IMR-90 (cell line): ENCODE data around the gene IL2RG. TPM values are rescaled to one million over a fixed set of nuclear protein-coding genes. Genes with fewer than 3 reads are reported as not detected.

Source experiments
- ATAC-seq: fragments of 200-7000 bp; cut with Tn5 transposase; 2 replicates; pipeline ENCODE4 v1.9.1; 2020; ENCODE audit warnings: low read depth, mild to moderate bottlenecking, moderate library complexity
- BruUV-seq: library from RNA; stranded (reverse); fragments of 400-500 nt; replicated peaks from 2 replicates; lab custom pipeline; 2021; lab: Mats Ljungman, UMichigan
- CTCF ChIA-PET: fragments of 300-600 bp; formaldehyde crosslinking; extraction: SDS; loops from one replicate; lab custom pipeline; 2021; ENCODE audit warnings: antibody characterized with exemption; lab: Yijun Ruan, JAX
- POLR2A ChIA-PET: fragments of 300-600 bp; sonication (Branson Sonifier 250); formaldehyde crosslinking; loops from one replicate; lab custom pipeline; 2022; ENCODE audit warnings: antibody characterized with exemption; ENCODE audit not compliant: unreplicated experiment; lab: Charles Lee
- DNase-seq: peaks from one replicate; pipeline ENCODE4 v3.0.0; 2013
- H2AFZ ChIP-seq: replicated peaks from 2 replicates; pipeline ENCODE3; 2013; ENCODE audit warnings: low read length, mild to moderate bottlenecking; ENCODE audit not compliant: poor library complexity
- H2AK5ac ChIP-seq: 2 replicates; pipeline ENCODE4 v1.6.1; 2013; ENCODE audit warnings: low read depth, low read length, inconsistent platforms
- H2AK9ac ChIP-seq: replicated peaks from 2 replicates; pipeline ENCODE3; 2013; ENCODE audit warnings: mild to moderate bottlenecking, low read depth, low read length, moderate library complexity; ENCODE audit not compliant: poor library complexity
- H2BK120ac ChIP-seq: 2 replicates; pipeline ENCODE4 v1.6.1; 2013; ENCODE audit warnings: low read depth, low read length, inconsistent platforms
- H2BK15ac ChIP-seq: 3 replicates; pipeline ENCODE4 v1.6.1; 2013; ENCODE audit warnings: low read depth, low read length, inconsistent platforms
- H2BK20ac ChIP-seq: 2 replicates; pipeline ENCODE4 v1.6.1; 2013; ENCODE audit warnings: low read depth, mild to moderate bottlenecking, inconsistent platforms, low read length, moderate library complexity
- H2BK5ac ChIP-seq: 2 replicates; pipeline ENCODE4 v1.6.1; 2013; ENCODE audit warnings: mild to moderate bottlenecking, low read depth, low read length, inconsistent platforms; ENCODE audit not compliant: poor library complexity, severe bottlenecking
- H3K14ac ChIP-seq: replicated peaks from 2 replicates; pipeline ENCODE4 v1.6.1; 2013; ENCODE audit warnings: low read depth, low read length, inconsistent platforms
- H3K18ac ChIP-seq: 2 replicates; pipeline ENCODE4 v1.6.1; 2013; ENCODE audit warnings: low read depth, low read length, control low read depth
- H3K23ac ChIP-seq: 2 replicates; pipeline ENCODE4 v1.6.1; 2013; ENCODE audit warnings: low read depth, low read length, inconsistent platforms
- H3K27ac ChIP-seq: 2 replicates; pipeline ENCODE4 v1.5.1; 2013; ENCODE audit warnings: mild to moderate bottlenecking, control low read depth, low read length; ENCODE audit not compliant: insufficient read depth
- H3K27me3 ChIP-seq: 2 replicates; pipeline ENCODE4 v1.6.1; 2013; ENCODE audit warnings: low read length; ENCODE audit not compliant: control insufficient read depth, insufficient read depth
- H3K36me3 ChIP-seq: 2 replicates; pipeline ENCODE4 v1.6.1; 2013; ENCODE audit warnings: low read length, mixed read lengths; ENCODE audit not compliant: control insufficient read depth, insufficient read depth
- H3K4ac ChIP-seq: 2 replicates; pipeline ENCODE4 v1.6.1; 2013; ENCODE audit warnings: low read depth, low read length, inconsistent platforms
- H3K4me1 ChIP-seq: 2 replicates; pipeline ENCODE4 v1.6.1; 2013; ENCODE audit warnings: low read length, mixed read lengths; ENCODE audit not compliant: control insufficient read depth, insufficient read depth
- H3K4me2 ChIP-seq: 2 replicates; pipeline ENCODE4 v1.6.1; 2013; ENCODE audit warnings: low read depth, mild to moderate bottlenecking, control low read depth, low read length, moderate library complexity
- H3K4me3 ChIP-seq: 2 replicates; pipeline ENCODE4 v1.5.1; 2013; ENCODE audit warnings: low read depth, mild to moderate bottlenecking, control low read depth, low read length, moderate library complexity; ENCODE audit not compliant: insufficient read depth
- H3K56ac ChIP-seq: 2 replicates; pipeline ENCODE4 v1.6.1; 2013; ENCODE audit warnings: low read length, inconsistent platforms; ENCODE audit not compliant: insufficient read depth; ENCODE audit errors: extremely low read depth
- H3K79me1 ChIP-seq, 2 experiments: 2 replicates each; pipeline ENCODE4 v1.6.1; 2013; ENCODE audit warnings: low read length in 2 of 2, inconsistent platforms in 1 of 2, low read depth in 1 of 2
- H3K9ac ChIP-seq: 2 replicates; pipeline ENCODE4 v1.6.1; 2013; ENCODE audit warnings: low read depth, low read length, control low read depth
- H3K9me1 ChIP-seq: 2 replicates; pipeline ENCODE4 v1.6.1; 2013; ENCODE audit warnings: low read length, inconsistent platforms; ENCODE audit not compliant: insufficient read depth
- H3K9me3 ChIP-seq: 2 replicates; pipeline ENCODE4 v1.6.1; 2013; ENCODE audit warnings: low read length; ENCODE audit not compliant: control insufficient read depth, insufficient read depth
- H4K20me1 ChIP-seq: 2 replicates; pipeline ENCODE4 v1.6.1; 2013; ENCODE audit warnings: low read length, inconsistent platforms; ENCODE audit not compliant: insufficient read depth
- H4K5ac ChIP-seq: 2 replicates; pipeline ENCODE4 v1.6.1; 2013; ENCODE audit warnings: mild to moderate bottlenecking, low read depth, low read length, control low read depth
- H4K8ac ChIP-seq, 2 experiments: 2 replicates each; pipeline ENCODE4 v1.6.1; 2013; ENCODE audit warnings: low read depth in 2 of 2, low read length in 2 of 2, control low read depth in 1 of 2, inconsistent platforms in 1 of 2
- H4K91ac ChIP-seq: 2 replicates; pipeline ENCODE4 v1.6.1; 2013; ENCODE audit warnings: low read depth, low read length, inconsistent platforms; ENCODE audit not compliant: insufficient read depth
- BHLHE40 ChIP-seq: fragments of 150-350 bp; IDR thresholded peaks from 2 replicates; pipeline ENCODE4 v1.6.1; 2016; ENCODE audit warnings: mild to moderate bottlenecking, low read depth, low read length
- CHD1 ChIP-seq: IDR thresholded peaks from 2 replicates; pipeline ENCODE4 v1.6.1; 2012; ENCODE audit warnings: low read depth, low read length, improper control_type of control experiment
- FOS ChIP-seq: fragments of 150-350 bp; IDR thresholded peaks from 2 replicates; pipeline ENCODE4 v1.6.1; 2016; ENCODE audit warnings: low read depth, low read length
- MAZ ChIP-seq: IDR thresholded peaks from 2 replicates; pipeline ENCODE4 v1.6.1; 2012; ENCODE audit warnings: low read depth, mild to moderate bottlenecking, low read length, improper control_type of control experiment, moderate library complexity, borderline replicate concordance
- NFE2L2 ChIP-seq: fragments of 150-350 bp; IDR thresholded peaks from 2 replicates; pipeline ENCODE4 v1.6.1; 2016; ENCODE audit warnings: low read depth, mild to moderate bottlenecking, low read length
- RAD21 ChIP-seq: IDR thresholded peaks from 2 replicates; pipeline ENCODE4 v1.6.1; 2012; ENCODE audit warnings: low read length, improper control_type of control experiment
- SMC3 ChIP-seq: fragments of 150-350 bp; IDR thresholded peaks from 2 replicates; pipeline ENCODE4 v1.6.1; 2016; ENCODE audit warnings: low read depth, mild to moderate bottlenecking, antibody characterized with exemption, low read length, moderate library complexity
- USF2 ChIP-seq: fragments of 150-350 bp; IDR thresholded peaks from 2 replicates; pipeline ENCODE4 v1.6.1; 2017; ENCODE audit warnings: mild to moderate bottlenecking, antibody characterized with exemption, low read length, low read depth
- WGBS, 2 experiments: methylation state at CpG; one replicate each; pipeline versions ENCODE4 v1.1.5 to v1.1.7; 2013; ENCODE audit warnings: missing lambda C conversion rate in 2 of 2; ENCODE audit not compliant: insufficient read length in 1 of 2; ENCODE audit errors: extremely low coverage in 2 of 2; 5-methylcytosine and 5-hydroxymethylcytosine counted together
- dilution Hi-C: fragments of 300-500 bp; cut with HindIII; formaldehyde crosslinking; loops from one replicate; pipeline ENCODE4 v1.14.3; 2018; ENCODE audit warnings: low sequenced_read_pairs; ENCODE audit not compliant: unreplicated experiment
- in situ Hi-C: fragments of 300-500 bp; cut with MboI; formaldehyde crosslinking; loops from 3 replicates; pipeline ENCODE4 v1.14.3; 2019; ENCODE audit warnings: low sequenced_read_pairs, inconsistent platforms, mixed read lengths
- intact Hi-C: fragments of 100-400 bp; cut with micrococcal nuclease; formaldehyde crosslinking; loops from 2 replicates; pipeline ENCODE4 v1.10.0; 2022
- polyA plus RNA-seq, 3 experiments: library from polyadenylated mRNA; depleted of rRNA; stranded (reverse); fragments of >200 nt; gene quantifications; 2 replicates each; pipeline ENCODE4 v1.2.3, GENCODE V29; 2012; ENCODE audit warnings: low replicate concordance in 1 of 3
- total RNA-seq: library from RNA; depleted of rRNA; stranded (reverse); fragments of >200 nt; gene quantifications from 2 replicates; pipeline ENCODE4 v1.2.3, GENCODE V29; 2012
- TF ChIP-seq, protein P1 (sequence below): conservative IDR thresholded peaks from 2 replicates; pipeline ENCODE4 v1.5.1; 2012; ENCODE audit warnings: mild to moderate bottlenecking, low read depth, low read length, improper control_type of control experiment
- TF ChIP-seq, protein P2 (sequence below): fragments of 150-350 bp; IDR thresholded peaks from 2 replicates; pipeline ENCODE4 v1.6.1; 2016; ENCODE audit warnings: low read depth, mild to moderate bottlenecking, low read length, moderate library complexity, borderline replicate concordance

IL2RG gene
- total and polyA plus RNA-seq, 2 of the 4 experiments (the other 2 are of a cell fraction) = not detected

- Histone ChIP-seq H2BK120ac (no peak overlapping the region), H3K36me3 (peaks cover 58% of the 10 kb centered on the region), H3K4me1 (no peaks in the 10 kb centered on the region), H3K14ac (no peak overlapping the region), H2BK15ac (no peak overlapping the region), H3K9me3 (no peaks in the 10 kb centered on the region), H3K27me3 (no peaks in the 10 kb centered on the region; the same call in 1 of the 2 replicates), H3K27ac (no peak overlapping the region), H3K79me1 (peaks cover 0 to 5% of the 10 kb centered on the region in 2 experiments; a peak in 1 of 4 replicates), H4K8ac (0 out of 4 replicates have a peak overlapping the region, but pooled peaks of 1 of the 2 experiments have one; percentile 34), H2BK5ac (no peak overlapping the region), H3K18ac (no peak overlapping the region), H3K23ac (no peak overlapping the region), H2AK5ac (no peak overlapping the region), H3K56ac (no peak overlapping the region), H2AFZ (peak overlapping the region; percentile 76), H3K4me3 (no peak overlapping the region), H4K91ac (no peak overlapping the region), H3K9ac (no peak overlapping the region), H4K5ac (no peak overlapping the region), H3K9me1 (no peaks in the 10 kb centered on the region), H2AK9ac (no peak overlapping the region), H2BK20ac (no peak overlapping the region), H4K20me1 (peaks cover 5% of the 10 kb centered on the region; the same call in 1 of the 2 replicates), H3K4ac (no peak overlapping the region), H3K4me2 (no peak overlapping the region)
- no TSS peak for BruUV-seq
- TF ChIP-seq FOS = no peak
- TF ChIP-seq, protein P1, sequence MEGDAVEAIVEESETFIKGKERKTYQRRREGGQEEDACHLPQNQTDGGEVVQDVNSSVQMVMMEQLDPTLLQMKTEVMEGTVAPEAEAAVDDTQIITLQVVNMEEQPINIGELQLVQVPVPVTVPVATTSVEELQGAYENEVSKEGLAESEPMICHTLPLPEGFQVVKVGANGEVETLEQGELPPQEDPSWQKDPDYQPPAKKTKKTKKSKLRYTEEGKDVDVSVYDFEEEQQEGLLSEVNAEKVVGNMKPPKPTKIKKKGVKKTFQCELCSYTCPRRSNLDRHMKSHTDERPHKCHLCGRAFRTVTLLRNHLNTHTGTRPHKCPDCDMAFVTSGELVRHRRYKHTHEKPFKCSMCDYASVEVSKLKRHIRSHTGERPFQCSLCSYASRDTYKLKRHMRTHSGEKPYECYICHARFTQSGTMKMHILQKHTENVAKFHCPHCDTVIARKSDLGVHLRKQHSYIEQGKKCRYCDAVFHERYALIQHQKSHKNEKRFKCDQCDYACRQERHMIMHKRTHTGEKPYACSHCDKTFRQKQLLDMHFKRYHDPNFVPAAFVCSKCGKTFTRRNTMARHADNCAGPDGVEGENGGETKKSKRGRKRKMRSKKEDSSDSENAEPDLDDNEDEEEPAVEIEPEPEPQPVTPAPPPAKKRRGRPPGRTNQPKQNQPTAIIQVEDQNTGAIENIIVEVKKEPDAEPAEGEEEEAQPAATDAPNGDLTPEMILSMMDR = peak; percentile 71
- TF ChIP-seq USF2 = no peak
- no peak for TF ChIP-seq CHD1
- TF ChIP-seq NFE2L2 = no peak
- TF ChIP-seq SMC3 = peak; percentile 74
- TF ChIP-seq BHLHE40 = no peak
- peak; percentile 62 for TF ChIP-seq RAD21
- TF ChIP-seq, protein P2, sequence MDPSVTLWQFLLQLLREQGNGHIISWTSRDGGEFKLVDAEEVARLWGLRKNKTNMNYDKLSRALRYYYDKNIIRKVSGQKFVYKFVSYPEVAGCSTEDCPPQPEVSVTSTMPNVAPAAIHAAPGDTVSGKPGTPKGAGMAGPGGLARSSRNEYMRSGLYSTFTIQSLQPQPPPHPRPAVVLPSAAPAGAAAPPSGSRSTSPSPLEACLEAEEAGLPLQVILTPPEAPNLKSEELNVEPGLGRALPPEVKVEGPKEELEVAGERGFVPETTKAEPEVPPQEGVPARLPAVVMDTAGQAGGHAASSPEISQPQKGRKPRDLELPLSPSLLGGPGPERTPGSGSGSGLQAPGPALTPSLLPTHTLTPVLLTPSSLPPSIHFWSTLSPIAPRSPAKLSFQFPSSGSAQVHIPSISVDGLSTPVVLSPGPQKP = no peak
- no peak for TF ChIP-seq MAZ
- ATAC-seq = peak; percentile 84
- in situ Hi-C loops = no loop called here
- dilution Hi-C loops = no loop called here
- ChIA-PET POLR2A (no interaction called here), CTCF (interaction anchor here (0.6 kb wide), 2 partner anchors 30 to 352 kb away, joined by 3 read pairs; no protein-coding TSS in a partner anchor)
- peak; percentile 54 for DNase-seq
- intact Hi-C loops = loop anchor here (1.0 to 5.0 kb wide), 3 partner anchors 33 to 131 kb away; partner anchors contain the start of gene SNX12
- 57% methylated on average over 7 of the region's 18 CpGs; no CpG with 5 or more reads in 1 of the 2 experiments for WGBS, 2 experiments
Observed at GRCh38 chrX:71128915-71129765, 17.8 kb upstream of the IL2RG start.
